Measurements from ENCODE around the gene NCS1. TPM values are rescaled to one million over a fixed set of nuclear protein-coding genes. Genes with fewer than 3 reads are reported as not detected.

NCS1 gene
- total RNA-seq, 2 donors from 2014 or later = 19.1 to 28.5 TPM

DNA sequence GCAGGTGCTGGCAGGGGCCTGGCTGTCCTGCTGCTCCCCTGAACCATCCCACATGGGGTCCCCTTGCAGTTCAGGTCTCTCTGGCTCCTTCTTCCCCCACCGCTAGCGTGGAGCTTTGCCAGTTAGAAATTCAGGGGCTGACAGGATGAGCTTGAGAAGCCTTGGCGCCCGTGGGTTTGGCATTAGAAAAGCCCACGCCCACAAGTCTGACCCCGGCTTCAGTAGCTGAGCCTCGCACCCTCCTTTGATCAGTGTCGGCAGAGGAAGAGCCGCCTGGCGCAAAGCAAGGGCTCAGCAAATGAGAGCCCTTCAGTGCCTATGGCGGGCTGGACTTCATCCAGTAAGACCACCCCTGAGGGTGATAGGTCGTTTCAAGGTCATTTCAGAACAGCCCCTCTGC, 30.1 kb upstream of the NCS1 start:
- H3K36me3 ChIP-seq = no peaks in the 10 kb centered on the region
- H3K4me3 ChIP-seq = no peak overlapping the region
- WGBS = 59% methylated on average over 12 of the region's 12 CpGs
- H3K9me3 ChIP-seq = no peaks in the 10 kb centered on the region
- H3K27me3 ChIP-seq (replicated peaks; ENCODE audit: insufficient read depth) = no peaks in the 10 kb centered on the region
- no peaks in the 10 kb centered on the region for H3K4me1 ChIP-seq (replicated peaks)
- no peak for TF ChIP-seq POLR2A (IDR thresholded peaks at IDR 0.05)
- TF ChIP-seq POLR2AphosphoS5 (IDR thresholded peaks at IDR 0.05) = no peak
- TF ChIP-seq, protein P1, sequence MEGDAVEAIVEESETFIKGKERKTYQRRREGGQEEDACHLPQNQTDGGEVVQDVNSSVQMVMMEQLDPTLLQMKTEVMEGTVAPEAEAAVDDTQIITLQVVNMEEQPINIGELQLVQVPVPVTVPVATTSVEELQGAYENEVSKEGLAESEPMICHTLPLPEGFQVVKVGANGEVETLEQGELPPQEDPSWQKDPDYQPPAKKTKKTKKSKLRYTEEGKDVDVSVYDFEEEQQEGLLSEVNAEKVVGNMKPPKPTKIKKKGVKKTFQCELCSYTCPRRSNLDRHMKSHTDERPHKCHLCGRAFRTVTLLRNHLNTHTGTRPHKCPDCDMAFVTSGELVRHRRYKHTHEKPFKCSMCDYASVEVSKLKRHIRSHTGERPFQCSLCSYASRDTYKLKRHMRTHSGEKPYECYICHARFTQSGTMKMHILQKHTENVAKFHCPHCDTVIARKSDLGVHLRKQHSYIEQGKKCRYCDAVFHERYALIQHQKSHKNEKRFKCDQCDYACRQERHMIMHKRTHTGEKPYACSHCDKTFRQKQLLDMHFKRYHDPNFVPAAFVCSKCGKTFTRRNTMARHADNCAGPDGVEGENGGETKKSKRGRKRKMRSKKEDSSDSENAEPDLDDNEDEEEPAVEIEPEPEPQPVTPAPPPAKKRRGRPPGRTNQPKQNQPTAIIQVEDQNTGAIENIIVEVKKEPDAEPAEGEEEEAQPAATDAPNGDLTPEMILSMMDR (IDR thresholded peaks at IDR 0.05) = no peak
- intact Hi-C loops (cut with DNase I) = no loop called here
- H3K27ac ChIP-seq = no peak overlapping the region
- DNase-seq (ENCODE audit: low spot score) = no peak

DNA sequence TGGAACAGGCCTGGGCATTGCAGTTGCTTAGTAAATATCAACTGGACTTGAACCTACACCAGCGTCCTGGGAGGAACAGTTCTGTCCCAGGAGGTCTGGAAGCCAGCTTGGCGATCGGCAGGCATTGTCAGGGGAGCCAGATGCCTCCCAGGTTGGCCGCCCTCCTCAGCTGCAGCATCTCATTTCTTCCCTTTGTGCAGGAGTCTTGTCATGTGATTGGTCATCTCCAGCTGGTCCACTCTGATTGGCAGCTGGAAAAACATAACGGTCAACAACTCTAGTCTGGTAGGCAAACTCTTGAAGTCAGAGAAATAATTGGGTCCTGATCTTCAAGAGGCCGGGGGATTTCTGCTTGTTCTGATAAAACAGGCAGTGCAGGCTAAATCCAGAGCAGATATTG, 29.6 kb upstream of the NCS1 start:
- DNase-seq (ENCODE audit: low spot score) = no peak
- Histone ChIP-seq H3K27ac (no peak overlapping the region), H3K9me3 (no peaks in the 10 kb centered on the region), H3K27me3 (replicated peaks; ENCODE audit: insufficient read depth) (no peaks in the 10 kb centered on the region), H3K4me3 (no peak overlapping the region), H3K4me1 (replicated peaks) (no peaks in the 10 kb centered on the region), H3K36me3 (no peaks in the 10 kb centered on the region)
- TF ChIP-seq, protein P1 (IDR thresholded peaks at IDR 0.05) = no peak
- TF ChIP-seq POLR2A (IDR thresholded peaks at IDR 0.05) (no peak), POLR2AphosphoS5 (IDR thresholded peaks at IDR 0.05) (no peak)
- intact Hi-C loops (cut with DNase I) = no loop called here
- 75% methylated on average over 6 of the region's 6 CpGs for WGBS

DNA sequence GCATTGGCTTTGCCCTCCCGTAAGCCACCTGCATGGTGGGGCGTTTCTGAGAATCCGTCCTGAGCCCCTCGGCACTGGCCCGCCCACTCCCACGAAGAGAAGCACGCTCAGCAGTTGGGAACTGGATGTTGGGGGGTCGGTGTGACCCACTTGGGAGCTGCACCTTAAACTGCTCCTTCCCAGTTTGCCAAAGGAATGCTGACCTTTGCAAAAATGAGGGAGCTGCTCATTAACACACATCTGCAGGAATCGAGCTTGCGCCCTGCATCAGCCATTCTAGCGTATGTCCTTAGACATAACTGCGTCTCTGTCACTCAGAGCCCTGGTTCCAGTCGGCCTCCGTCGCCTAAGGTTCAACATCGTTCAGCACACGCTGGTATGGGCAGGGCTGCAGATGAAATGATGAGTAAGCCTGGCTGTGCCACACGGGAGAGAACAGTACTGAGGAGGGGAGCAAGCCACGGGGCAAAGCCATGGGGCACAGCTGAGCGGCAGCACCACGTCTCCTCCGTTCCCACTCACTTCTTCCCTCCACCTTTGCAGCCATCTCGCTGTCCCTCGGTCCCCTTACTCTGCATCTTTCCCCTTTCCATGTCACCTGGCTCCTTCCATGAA, 28.8 kb upstream of the NCS1 start:
- Histone ChIP-seq H3K4me3 (no peak overlapping the region), H3K27me3 (replicated peaks; ENCODE audit: insufficient read depth) (no peaks in the 10 kb centered on the region), H3K4me1 (replicated peaks) (no peaks in the 10 kb centered on the region), H3K36me3 (no peaks in the 10 kb centered on the region), H3K9me3 (no peaks in the 10 kb centered on the region), H3K27ac (no peak overlapping the region)
- 74% methylated on average over 23 of the region's 24 CpGs for WGBS
- no peak for TF ChIP-seq POLR2AphosphoS5 (IDR thresholded peaks at IDR 0.05)
- TF ChIP-seq POLR2A (IDR thresholded peaks at IDR 0.05) = no peak
- TF ChIP-seq, protein P1 (IDR thresholded peaks at IDR 0.05) = no peak
- intact Hi-C loops (cut with DNase I) = no loop called here
- DNase-seq (ENCODE audit: low spot score) = no peak

DNA sequence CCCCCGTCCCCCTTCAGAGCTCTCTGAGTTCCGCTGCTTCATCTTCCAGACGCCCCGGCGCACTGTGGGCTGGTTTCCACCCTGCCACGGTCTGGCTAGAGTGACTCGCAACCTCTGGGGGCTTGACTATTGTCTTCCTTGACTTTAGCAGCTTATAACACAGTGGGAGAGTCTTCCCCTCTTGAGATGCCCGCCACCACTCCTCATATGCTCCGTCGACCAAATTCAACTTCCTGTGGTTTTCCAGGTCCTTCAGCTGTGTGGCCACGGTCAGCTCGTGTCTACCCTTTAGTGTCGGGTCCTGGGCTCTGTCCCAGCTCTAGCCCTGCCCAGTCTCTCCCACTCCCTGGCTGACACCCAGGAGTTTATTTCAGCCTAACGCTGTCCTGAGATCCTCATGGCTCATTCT, 28.2 kb upstream of the NCS1 start:
- Histone ChIP-seq H3K27ac (no peak overlapping the region), H3K4me1 (replicated peaks) (no peaks in the 10 kb centered on the region), H3K9me3 (no peaks in the 10 kb centered on the region), H3K36me3 (no peaks in the 10 kb centered on the region), H3K27me3 (replicated peaks; ENCODE audit: insufficient read depth) (no peaks in the 10 kb centered on the region), H3K4me3 (no peak overlapping the region)
- DNase-seq (ENCODE audit: low spot score) = no peak
- intact Hi-C loops (cut with DNase I) = no loop called here
- WGBS = 24% methylated on average over 14 of the region's 14 CpGs
- TF ChIP-seq POLR2AphosphoS5 (IDR thresholded peaks at IDR 0.05) (no peak), POLR2A (IDR thresholded peaks at IDR 0.05) (no peak)
- TF ChIP-seq, protein P1 (IDR thresholded peaks at IDR 0.05) = no peak

DNA sequence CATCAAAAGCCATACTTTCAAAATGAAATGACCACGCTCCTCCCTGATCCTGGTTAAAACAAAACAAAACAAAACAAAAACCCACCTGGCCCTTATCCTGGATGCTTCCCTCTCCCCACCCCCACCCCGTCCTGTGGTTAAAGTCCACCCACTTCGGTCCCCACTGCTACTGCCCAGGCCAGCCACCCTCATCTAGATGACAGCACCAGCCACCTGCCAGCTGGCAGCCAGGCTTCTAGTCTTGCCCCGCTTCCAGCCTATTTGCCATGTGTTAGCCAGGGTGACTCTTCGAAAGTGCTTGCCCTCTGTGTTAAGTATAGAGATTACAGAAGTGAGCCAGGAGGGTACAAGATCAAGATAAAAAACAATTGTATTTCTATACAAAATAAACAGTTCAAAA, 27.5 kb upstream of the NCS1 start:
- Histone ChIP-seq H3K4me3 (no peak overlapping the region), H3K27me3 (replicated peaks; ENCODE audit: insufficient read depth) (no peaks in the 10 kb centered on the region), H3K4me1 (replicated peaks) (no peaks in the 10 kb centered on the region), H3K9me3 (no peaks in the 10 kb centered on the region), H3K36me3 (no peaks in the 10 kb centered on the region), H3K27ac (no peak overlapping the region)
- TF ChIP-seq, protein P1 (IDR thresholded peaks at IDR 0.05) = no peak
- TF ChIP-seq POLR2AphosphoS5 (IDR thresholded peaks at IDR 0.05) = no peak
- TF ChIP-seq POLR2A (IDR thresholded peaks at IDR 0.05) = no peak
- intact Hi-C loops (cut with DNase I) = no loop called here
- DNase-seq (ENCODE audit: low spot score) = no peak
- WGBS = 66% methylated on average over 5 of the region's 5 CpGs

Measured in prostate gland (tissue), 2 donors.